HepG2 (cell line): ENCODE data around the gene GTF2H1. TPM values are rescaled to one million over a fixed set of nuclear protein-coding genes. Genes with fewer than 3 reads are reported as not detected.

Source experiments
- ATAD3A ChIP-seq: sonication (generic); formaldehyde crosslinking; IDR thresholded peaks from 2 replicates; pipeline ENCODE4 v1.4.0; 2020; ENCODE audit warnings: missing genetic modification reagents
- CREM ChIP-seq, 2 experiments: sonication (generic) in 1 of 2; formaldehyde crosslinking in 1 of 2; IDR thresholded peaks; 2 replicates each; pipeline versions ENCODE4 v1.4.0 to v1.6.1; 2016 to 2020; ENCODE audit warnings: antibody characterized with exemption in 1 of 2, mild to moderate bottlenecking in 1 of 2, missing genetic modification reagents in 1 of 2
- DPF2 ChIP-seq: sonication (generic); formaldehyde crosslinking; IDR thresholded peaks from 2 replicates; pipeline ENCODE4 v1.4.0; 2020; ENCODE audit warnings: mild to moderate bottlenecking, low read depth, missing genetic modification reagents, borderline replicate concordance
- ESRRA ChIP-seq: sonication (generic); formaldehyde crosslinking; IDR thresholded peaks from 2 replicates; pipeline ENCODE4 v1.5.1; 2020; ENCODE audit warnings: mild to moderate bottlenecking, low read depth, missing genetic modification reagents
- FOXO1 ChIP-seq: sonication (generic); formaldehyde crosslinking; IDR thresholded peaks from 2 replicates; pipeline ENCODE4 v1.4.0; 2020; ENCODE audit warnings: missing genetic modification reagents
- FOXP1 ChIP-seq, 2 experiments: fragments of 450-650 bp in 1 of 2; IDR thresholded peaks; 2 replicates each; pipeline ENCODE4 v1.6.1; 2017 to 2018; ENCODE audit warnings: antibody characterized with exemption in 1 of 2
- KAT2B ChIP-seq: fragments of 150-350 bp; IDR thresholded peaks from 2 replicates; pipeline ENCODE4 v1.6.1; 2014; ENCODE audit warnings: low read depth, low read length, borderline replicate concordance
- MIXL1 ChIP-seq: IDR thresholded peaks from 2 replicates; pipeline ENCODE4 v1.6.1; 2016
- MXD4 ChIP-seq: IDR thresholded peaks from 2 replicates; pipeline ENCODE4 v1.6.1; 2016; ENCODE audit warnings: mild to moderate bottlenecking, missing biosample characterization, missing genetic modification reagents
- PATZ1 ChIP-seq: sonication (generic); formaldehyde crosslinking; IDR thresholded peaks from 2 replicates; pipeline ENCODE4 v1.4.0; 2020; ENCODE audit warnings: missing genetic modification reagents
- POLR2G ChIP-seq: fragments of 200-400 bp; formaldehyde crosslinking; IDR thresholded peaks from 2 replicates; pipeline ENCODE4 v1.6.1; 2018; ENCODE audit warnings: mild to moderate bottlenecking, low read depth, low read length, moderate library complexity
- SALL1 ChIP-seq: sonication (generic); formaldehyde crosslinking; IDR thresholded peaks from 2 replicates; pipeline ENCODE4 v1.8.0; 2022; ENCODE audit warnings: mild to moderate bottlenecking, missing genetic modification reagents
- TMF1 ChIP-seq: sonication (generic); formaldehyde crosslinking; IDR thresholded peaks from 2 replicates; pipeline ENCODE4 v1.8.1; 2022; ENCODE audit warnings: low read depth, missing genetic modification reagents
- ZMYM2 ChIP-seq: sonication (generic); formaldehyde crosslinking; IDR thresholded peaks from 2 replicates; pipeline ENCODE4 v1.8.0; 2022; ENCODE audit warnings: mild to moderate bottlenecking, missing genetic modification reagents
- ZNF225 ChIP-seq: sonication (generic); formaldehyde crosslinking; IDR thresholded peaks from 2 replicates; pipeline ENCODE4 v1.4.0; 2020; ENCODE audit warnings: mild to moderate bottlenecking, missing genetic modification reagents
- ZNF468 ChIP-seq: sonication (generic); formaldehyde crosslinking; IDR thresholded peaks from 2 replicates; pipeline ENCODE4 v1.8.0; 2022; ENCODE audit warnings: mild to moderate bottlenecking, moderate library complexity, missing genetic modification reagents
- ZNF609 ChIP-seq: sonication (generic); formaldehyde crosslinking; IDR thresholded peaks from 2 replicates; pipeline ENCODE4 v1.4.0; 2020; ENCODE audit warnings: mild to moderate bottlenecking, missing genetic modification reagents, borderline replicate concordance
- polyA plus RNA-seq, 8 experiments: library from polyadenylated mRNA; depleted of rRNA in 3 of 8; stranded (reverse) in 7 of 8; unstranded in 1 of 8; fragments of >200 nt; fragmentation: Illumina TruSeq in 4 of 8; extraction: Trizol in 4 of 8; gene quantifications; 2 replicates each; pipeline versions ENCODE4 v1.2.1 to v1.2.3, GENCODE V29; 2011 to 2016; ENCODE audit warnings: low read depth in 4 of 8, missing spikeins in 1 of 8, mixed read lengths in 1 of 8; ENCODE audit not compliant: insufficient read depth in 1 of 8
- total RNA-seq, 5 experiments: library from RNA; depleted of rRNA; stranded (reverse); fragments of >200 nt; fragmentation: Illumina TruSeq; extraction: Trizol; gene quantifications; 2 replicates each; pipeline ENCODE4 v1.2.3, GENCODE V29; 2016; ENCODE audit warnings: low read depth in 1 of 5
- TF ChIP-seq, protein P1 (sequence below): IDR thresholded peaks from 2 replicates; pipeline ENCODE4 v1.6.1; 2016; ENCODE audit warnings: mild to moderate bottlenecking
- TF ChIP-seq, protein P2 (sequence below): sonication (generic); formaldehyde crosslinking; IDR thresholded peaks from 2 replicates; pipeline ENCODE4 v1.5.0; 2020; ENCODE audit warnings: mild to moderate bottlenecking, missing genetic modification reagents

Gene GTF2H1
- total and polyA plus RNA-seq, 2 of the 13 experiments (the other 11 are each of a cell fraction or from before 2014, with no cell fraction given): 15.7 to 51.4 TPM

GRCh38 chr11:18384157-18384641 lies 61.8 kb downstream of the GTF2H1 start (continued):
- TF ChIP-seq DPF2 (0 out of 2 replicates have a peak, but pooled peaks have one; percentile 24), ZNF609 (peak; percentile 68), MIXL1 (CRISPR knock-in tag) (peak; percentile 32; the same call in 1 of the 2 replicates), SALL1 (no peak; the same call in 1 of the 2 replicates), ATAD3A (CRISPR knock-in tag) (no peak), CREM (IDR thresholded peaks at IDR 0.05) (peak; percentile 34; the same call in 1 of the 2 replicates), CREM (CRISPR knock-in tag; IDR thresholded peaks at IDR 0.05) (no peak), FOXO1 (CRISPR knock-in tag) (peak; percentile 48; the same call in 1 of the 2 replicates), ZNF225 (CRISPR knock-in tag) (no peak), ESRRA (CRISPR knock-in tag) (peak; percentile 62; the same call in 1 of the 2 replicates), ZNF468 (CRISPR knock-in tag) (no peak), MXD4 (CRISPR knock-in tag) (no peak), KAT2B (no peak), FOXP1 (IDR thresholded peaks at IDR 0.05) (no peak), FOXP1 (CRISPR knock-in tag; IDR thresholded peaks at IDR 0.05) (peak; percentile 72), PATZ1 (CRISPR knock-in tag) (peak; percentile 21; the same call in 1 of the 2 replicates), TMF1 (CRISPR knock-in tag) (no peak), POLR2G (peak; percentile 64), ZMYM2 (CRISPR knock-in tag) (peak; percentile 85)
- TF ChIP-seq, protein P1, sequence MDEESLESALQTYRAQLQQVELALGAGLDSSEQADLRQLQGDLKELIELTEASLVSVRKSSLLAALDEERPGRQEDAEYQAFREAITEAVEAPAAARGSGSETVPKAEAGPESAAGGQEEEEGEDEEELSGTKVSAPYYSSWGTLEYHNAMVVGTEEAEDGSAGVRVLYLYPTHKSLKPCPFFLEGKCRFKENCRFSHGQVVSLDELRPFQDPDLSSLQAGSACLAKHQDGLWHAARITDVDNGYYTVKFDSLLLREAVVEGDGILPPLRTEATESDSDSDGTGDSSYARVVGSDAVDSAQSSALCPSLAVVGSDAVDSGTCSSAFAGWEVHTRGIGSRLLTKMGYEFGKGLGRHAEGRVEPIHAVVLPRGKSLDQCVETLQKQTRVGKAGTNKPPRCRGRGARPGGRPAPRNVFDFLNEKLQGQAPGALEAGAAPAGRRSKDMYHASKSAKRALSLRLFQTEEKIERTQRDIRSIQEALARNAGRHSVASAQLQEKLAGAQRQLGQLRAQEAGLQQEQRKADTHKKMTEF: peak; percentile 20; the same call in 1 of the 2 replicates
- TF ChIP-seq, protein P2, sequence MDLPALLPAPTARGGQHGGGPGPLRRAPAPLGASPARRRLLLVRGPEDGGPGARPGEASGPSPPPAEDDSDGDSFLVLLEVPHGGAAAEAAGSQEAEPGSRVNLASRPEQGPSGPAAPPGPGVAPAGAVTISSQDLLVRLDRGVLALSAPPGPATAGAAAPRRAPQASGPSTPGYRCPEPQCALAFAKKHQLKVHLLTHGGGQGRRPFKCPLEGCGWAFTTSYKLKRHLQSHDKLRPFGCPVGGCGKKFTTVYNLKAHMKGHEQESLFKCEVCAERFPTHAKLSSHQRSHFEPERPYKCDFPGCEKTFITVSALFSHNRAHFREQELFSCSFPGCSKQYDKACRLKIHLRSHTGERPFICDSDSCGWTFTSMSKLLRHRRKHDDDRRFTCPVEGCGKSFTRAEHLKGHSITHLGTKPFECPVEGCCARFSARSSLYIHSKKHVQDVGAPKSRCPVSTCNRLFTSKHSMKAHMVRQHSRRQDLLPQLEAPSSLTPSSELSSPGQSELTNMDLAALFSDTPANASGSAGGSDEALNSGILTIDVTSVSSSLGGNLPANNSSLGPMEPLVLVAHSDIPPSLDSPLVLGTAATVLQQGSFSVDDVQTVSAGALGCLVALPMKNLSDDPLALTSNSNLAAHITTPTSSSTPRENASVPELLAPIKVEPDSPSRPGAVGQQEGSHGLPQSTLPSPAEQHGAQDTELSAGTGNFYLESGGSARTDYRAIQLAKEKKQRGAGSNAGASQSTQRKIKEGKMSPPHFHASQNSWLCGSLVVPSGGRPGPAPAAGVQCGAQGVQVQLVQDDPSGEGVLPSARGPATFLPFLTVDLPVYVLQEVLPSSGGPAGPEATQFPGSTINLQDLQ (CRISPR knock-in tag): no peak
